Measurements from ENCODE around the gene SKIDA1. TPM values are rescaled to one million over a fixed set of nuclear protein-coding genes. Genes with fewer than 3 reads are reported as not detected.

Gene SKIDA1
- total RNA-seq, 1 experiment from 2014 or later: 9.3 TPM

- Histone ChIP-seq H3K27ac (ENCODE audit: low read length) (peak overlapping the region; percentile 92), H3K36me3 (ENCODE audit: control insufficient read depth, insufficient read depth, low read length) (no peaks in the 10 kb centered on the region), H3K27me3 (ENCODE audit: control insufficient read depth, insufficient read depth, low read length) (no peaks in the 10 kb centered on the region), H3K9me3 (ENCODE audit: control insufficient read depth, insufficient read depth, low read depth, low read length) (no peaks in the 10 kb centered on the region), H3K4me1 (ENCODE audit: control insufficient read depth, insufficient read depth, low read length) (peaks cover 35% of the 10 kb centered on the region), H3K4me3 (ENCODE audit: low read depth in 2 of 2, low read length in 2 of 2) (no peak overlapping the region)
- intact Hi-C loops (cut with micrococcal nuclease; ENCODE audit: unreplicated experiment): loop anchor here (5.0 to 10.0 kb wide), 3 partner anchors 34 to 456 kb away; partner anchors contain the start of gene MLLT10
- BruUV-seq (replicated peaks): no TSS peak
- DNase-seq (ENCODE audit: low read depth, low spot score) (no peak), ATAC-seq (no peak)
- in situ Hi-C loops (cut with HindIII; ENCODE audit: low pct_unique_long_range_greater_than_20kb, low sequenced_read_pairs): no loop called here
- ChIA-PET POLR2A (interaction anchor here (0.5 kb wide), 1 partner anchor 9 kb away, joined by 3 read pairs; no protein-coding TSS in a partner anchor), CTCF (no interaction called here)
- TF ChIP-seq SIN3A (IDR thresholded peaks at IDR 0.05; ENCODE audit: borderline replicate concordance, insufficient read depth, low read depth, low read length) (no peak), TCF7L2 (IDR thresholded peaks at IDR 0.05; ENCODE audit: low read depth, low read length) (no peak), CTCF (IDR thresholded peaks at IDR 0.05) (no peak), REST (IDR thresholded peaks at IDR 0.05; ENCODE audit: insufficient read depth in 1 of 2, low read depth in 2 of 2, low read length in 1 of 2) (no peak), POLR2AphosphoS5 (IDR thresholded peaks at IDR 0.05; ENCODE audit: low read depth, low read length) (no peak)
Measured at GRCh38 chr10:21498377-21498776, 27.1 kb downstream of the SKIDA1 start.

DNA sequence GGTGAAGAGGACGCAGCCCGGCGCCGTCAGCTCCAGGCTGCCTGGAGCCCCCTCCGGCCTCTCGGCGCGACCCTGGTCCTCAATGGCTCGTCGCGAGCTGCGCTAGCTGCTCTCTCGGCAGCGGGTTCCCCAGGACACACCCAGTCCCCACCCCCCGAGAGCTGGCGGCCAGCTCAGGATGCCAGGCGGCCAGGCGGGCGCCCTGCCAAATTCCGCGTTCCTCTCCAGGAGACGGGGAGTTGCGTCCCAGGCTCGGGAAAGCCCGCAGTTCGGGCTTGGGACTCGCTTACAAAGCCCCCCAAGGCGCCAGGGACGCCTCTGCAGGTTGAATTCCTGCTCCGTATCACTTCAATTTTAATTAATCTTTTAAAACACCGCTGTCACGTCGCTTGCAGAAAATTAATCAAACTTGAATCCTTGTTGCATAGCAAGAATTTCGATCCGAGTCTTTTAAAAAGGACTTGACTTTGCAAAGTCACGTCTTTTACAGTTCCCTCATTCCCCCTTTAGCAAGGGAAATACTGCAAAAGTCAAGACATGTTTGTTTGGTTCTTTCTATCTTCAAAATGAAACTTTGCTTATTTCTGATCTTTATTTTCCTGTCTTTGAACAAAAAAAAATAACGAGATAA lies 28.2 kb downstream of the SKIDA1 start:
- Histone ChIP-seq H3K9me3 (ENCODE audit: control insufficient read depth, insufficient read depth, low read depth, low read length) (no peaks in the 10 kb centered on the region), H3K4me3 (ENCODE audit: low read depth in 2 of 2, low read length in 2 of 2) (peak overlapping the region; percentile 69 to 73), H3K27me3 (ENCODE audit: control insufficient read depth, insufficient read depth, low read length) (no peaks in the 10 kb centered on the region), H3K4me1 (ENCODE audit: control insufficient read depth, insufficient read depth, low read length) (peaks cover 37% of the 10 kb centered on the region), H3K27ac (ENCODE audit: low read length) (peak overlapping the region; percentile 92), H3K36me3 (ENCODE audit: control insufficient read depth, insufficient read depth, low read length) (no peaks in the 10 kb centered on the region)
- no TSS peak for BruUV-seq (replicated peaks)
- intact Hi-C loops (cut with micrococcal nuclease; ENCODE audit: unreplicated experiment): loop anchor here (5.0 to 10.0 kb wide), 3 partner anchors 35 to 458 kb away; partner anchors contain the start of gene MLLT10
- TF ChIP-seq REST (IDR thresholded peaks at IDR 0.05; ENCODE audit: insufficient read depth in 1 of 2, low read depth in 2 of 2, low read length in 1 of 2): no peak
- TF ChIP-seq POLR2AphosphoS5 (IDR thresholded peaks at IDR 0.05; ENCODE audit: low read depth, low read length): peak; percentile 82; the same call in 1 of the 2 replicates
- TF ChIP-seq SIN3A (IDR thresholded peaks at IDR 0.05; ENCODE audit: borderline replicate concordance, insufficient read depth, low read depth, low read length): peak; percentile 85; the same call in 1 of the 2 replicates
- TF ChIP-seq TCF7L2 (IDR thresholded peaks at IDR 0.05; ENCODE audit: low read depth, low read length): no peak; the same call in 1 of the 2 replicates
- ChIA-PET CTCF (interaction anchor here (0.6 kb wide), 1 partner anchor 55 kb away, joined by 16 read pairs; no protein-coding TSS in a partner anchor), POLR2A (interaction anchor here (0.6 to 1.2 kb wide), 7 partner anchors 11 to 445 kb away, joined by 3 to 6 read pairs (median 3); partner anchors contain the start of gene SKIDA1)
- in situ Hi-C loops (cut with HindIII; ENCODE audit: low pct_unique_long_range_greater_than_20kb, low sequenced_read_pairs): no loop called here
- DNase-seq (ENCODE audit: low read depth, low spot score) (no peak), ATAC-seq (peak; percentile 73)
